ENCODE data around the gene CNTNAP2. TPM values are rescaled to one million over a fixed set of nuclear protein-coding genes. Genes with fewer than 3 reads are reported as not detected.

CNTNAP2 gene
- total and polyA plus RNA-seq, 2 of the 8 experiments (the other 6 are each of a cell fraction or from before 2014, with no cell fraction given): 27.9 to 71.0 TPM

DNA sequence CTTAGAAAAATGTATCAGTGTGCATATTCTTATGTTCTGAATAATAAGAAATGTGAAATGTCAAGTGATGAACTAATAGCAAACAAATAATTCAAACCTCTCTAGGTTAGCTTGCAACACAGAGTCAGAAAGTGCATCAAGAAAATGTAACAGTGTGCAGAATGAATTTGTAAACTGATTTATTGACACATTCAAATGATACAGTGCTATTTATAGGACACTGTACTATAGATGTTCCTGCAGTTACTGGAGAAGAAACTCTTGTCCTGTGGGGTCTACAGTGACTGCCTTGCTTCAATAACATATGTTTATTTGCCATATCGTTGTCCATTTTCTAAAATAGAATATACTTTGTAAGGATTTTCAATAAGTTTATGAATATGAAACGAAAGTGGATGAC lies 639.0 kb downstream of the CNTNAP2 start (continued):
- TF ChIP-seq EZH2 (IDR thresholded peaks at IDR 0.05; ENCODE audit: low read depth, low read length, severe bottlenecking): no peak
